Measurements from ENCODE around the gene SLC13A4.

The SLC13A4 gene

GRCh38 chr7:135662373-135663114, 65.4 kb downstream of the SLC13A4 start, which contains the start of gene STMP1:
STMP1 (plus strand) TSS chr7:135662514.
- peak within 1 kb of the TSS; percentile 91 for H3K27ac ChIP-seq
- DNase-seq = peak; percentile 97
- no peaks in the 10 kb centered on the region for H3K9me3 ChIP-seq (ENCODE audit: severe bottlenecking)
- H3K4me3 ChIP-seq (ENCODE audit: low read depth, low read length) = peak within 1 kb of the TSS; percentile 97
- no peaks in the 10 kb centered on the region for H3K36me3 ChIP-seq
- TF ChIP-seq, protein P1, sequence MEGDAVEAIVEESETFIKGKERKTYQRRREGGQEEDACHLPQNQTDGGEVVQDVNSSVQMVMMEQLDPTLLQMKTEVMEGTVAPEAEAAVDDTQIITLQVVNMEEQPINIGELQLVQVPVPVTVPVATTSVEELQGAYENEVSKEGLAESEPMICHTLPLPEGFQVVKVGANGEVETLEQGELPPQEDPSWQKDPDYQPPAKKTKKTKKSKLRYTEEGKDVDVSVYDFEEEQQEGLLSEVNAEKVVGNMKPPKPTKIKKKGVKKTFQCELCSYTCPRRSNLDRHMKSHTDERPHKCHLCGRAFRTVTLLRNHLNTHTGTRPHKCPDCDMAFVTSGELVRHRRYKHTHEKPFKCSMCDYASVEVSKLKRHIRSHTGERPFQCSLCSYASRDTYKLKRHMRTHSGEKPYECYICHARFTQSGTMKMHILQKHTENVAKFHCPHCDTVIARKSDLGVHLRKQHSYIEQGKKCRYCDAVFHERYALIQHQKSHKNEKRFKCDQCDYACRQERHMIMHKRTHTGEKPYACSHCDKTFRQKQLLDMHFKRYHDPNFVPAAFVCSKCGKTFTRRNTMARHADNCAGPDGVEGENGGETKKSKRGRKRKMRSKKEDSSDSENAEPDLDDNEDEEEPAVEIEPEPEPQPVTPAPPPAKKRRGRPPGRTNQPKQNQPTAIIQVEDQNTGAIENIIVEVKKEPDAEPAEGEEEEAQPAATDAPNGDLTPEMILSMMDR (IDR thresholded peaks at IDR 0.05; ENCODE audit: low read depth, low read length) = peak; percentile 69
- no peaks in the 10 kb centered on the region for H3K27me3 ChIP-seq (ENCODE audit: insufficient read depth, low read depth, severe bottlenecking)

DNA sequence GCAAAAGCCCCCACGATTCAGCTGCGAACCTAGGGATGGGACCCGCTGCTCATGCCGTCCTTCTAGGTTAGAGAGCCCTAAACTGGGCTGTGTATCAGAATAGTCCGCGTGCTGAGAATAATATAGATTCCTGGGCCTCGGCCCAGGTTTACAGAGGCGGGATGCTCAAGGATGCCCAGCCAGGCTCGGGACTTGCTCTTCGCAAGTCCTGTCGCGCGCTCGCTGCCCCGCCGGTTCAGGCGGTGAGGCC, 65.9 kb downstream of the SLC13A4 start:
- TF ChIP-seq, protein P1 (IDR thresholded peaks at IDR 0.05; ENCODE audit: low read depth, low read length) = no peak
- no peak for DNase-seq
- H3K36me3 ChIP-seq = no peaks in the 10 kb centered on the region
- H3K27ac ChIP-seq = peak overlapping the region; percentile 91
- peak overlapping the region; percentile 97 for H3K4me3 ChIP-seq (ENCODE audit: low read depth, low read length)
- no peaks in the 10 kb centered on the region for H3K27me3 ChIP-seq (ENCODE audit: insufficient read depth, low read depth, severe bottlenecking)
- H3K9me3 ChIP-seq (ENCODE audit: severe bottlenecking) = no peaks in the 10 kb centered on the region

DNA sequence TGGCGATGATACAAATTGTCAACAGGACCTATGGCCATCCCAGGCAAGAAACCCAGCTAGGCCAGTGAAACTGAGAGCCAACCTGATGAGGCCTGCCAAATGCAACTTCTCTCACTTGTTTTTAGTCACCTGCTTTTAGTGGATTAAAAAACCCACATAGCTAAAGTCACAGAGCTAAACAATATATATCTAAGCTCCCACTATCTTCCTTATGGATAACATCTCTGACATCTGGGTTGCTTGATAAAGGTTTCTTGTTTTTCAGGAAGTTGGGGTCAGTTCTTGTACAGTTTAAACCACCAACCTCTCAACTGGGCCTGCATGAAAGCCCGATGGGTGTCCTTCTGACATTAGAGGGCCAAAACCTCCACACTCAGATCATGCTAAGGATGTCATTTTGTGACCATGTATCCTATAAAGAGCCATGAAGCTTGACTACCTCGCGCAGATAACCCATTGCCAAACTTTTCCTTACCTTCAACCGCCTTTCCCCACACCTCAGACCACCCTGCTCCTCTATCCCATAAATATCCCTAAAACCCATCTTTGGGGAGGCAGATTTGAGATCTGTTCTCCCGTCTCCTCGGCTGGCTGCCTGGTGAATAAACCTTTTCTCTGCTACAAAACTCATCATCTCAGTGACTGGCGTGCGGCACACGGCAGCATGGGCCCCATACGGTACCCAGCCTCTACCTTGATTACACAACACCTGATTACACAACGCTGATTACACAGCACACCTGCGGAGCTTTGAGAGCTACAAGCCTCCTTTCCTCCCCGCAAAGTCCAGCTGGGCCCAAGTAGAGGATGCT, 66.5 kb downstream of the SLC13A4 start:
- no peaks in the 10 kb centered on the region for H3K27me3 ChIP-seq (ENCODE audit: insufficient read depth, low read depth, severe bottlenecking)
- H3K4me3 ChIP-seq (ENCODE audit: low read depth, low read length) = peak overlapping the region; percentile 97
- H3K27ac ChIP-seq = no peak overlapping the region
- DNase-seq = no peak
- H3K36me3 ChIP-seq = no peaks in the 10 kb centered on the region
- TF ChIP-seq, protein P1 (IDR thresholded peaks at IDR 0.05; ENCODE audit: low read depth, low read length) = no peak
- H3K9me3 ChIP-seq (ENCODE audit: severe bottlenecking) = no peaks in the 10 kb centered on the region

DNA sequence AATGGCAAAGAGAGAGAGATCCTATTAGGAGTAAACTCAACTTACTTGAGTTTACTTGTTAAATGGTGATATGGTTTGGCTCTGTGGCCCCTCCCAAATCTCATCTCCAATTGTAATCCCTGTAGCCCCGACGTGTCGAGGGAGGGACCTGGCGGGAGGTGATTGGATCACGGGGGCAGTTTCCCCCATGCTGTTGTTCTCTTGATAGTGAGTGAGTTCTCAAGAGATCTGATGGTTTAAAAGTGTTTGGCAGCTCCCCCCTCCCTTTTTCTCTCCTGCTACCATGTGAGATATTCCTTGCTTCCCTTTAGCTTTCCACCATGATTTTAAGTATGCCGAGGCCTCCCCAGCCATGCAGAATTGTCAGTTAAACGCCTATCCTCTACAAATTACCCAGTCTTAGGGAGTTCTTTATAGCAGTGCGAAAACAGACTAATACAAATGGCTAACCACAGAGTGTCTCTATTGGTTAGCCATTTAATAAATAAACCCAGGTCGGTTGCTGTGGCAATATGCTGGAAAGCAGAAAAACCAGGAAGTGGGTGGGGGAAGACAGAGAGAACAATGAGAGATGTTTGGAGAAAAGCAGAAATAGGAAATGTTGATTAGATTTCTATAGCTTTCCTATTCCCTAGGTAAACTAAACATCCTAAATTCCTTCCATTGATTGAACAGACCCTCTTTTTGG, 68.7 kb downstream of the SLC13A4 start:
- H3K36me3 ChIP-seq = no peaks in the 10 kb centered on the region
- H3K27ac ChIP-seq = no peak overlapping the region
- H3K4me3 ChIP-seq (ENCODE audit: low read depth, low read length) = no peak overlapping the region
- H3K9me3 ChIP-seq (ENCODE audit: severe bottlenecking) = no peaks in the 10 kb centered on the region
- TF ChIP-seq, protein P1 (IDR thresholded peaks at IDR 0.05; ENCODE audit: low read depth, low read length) = no peak
- H3K27me3 ChIP-seq (ENCODE audit: insufficient read depth, low read depth, severe bottlenecking) = no peaks in the 10 kb centered on the region
- no peak for DNase-seq

DNA sequence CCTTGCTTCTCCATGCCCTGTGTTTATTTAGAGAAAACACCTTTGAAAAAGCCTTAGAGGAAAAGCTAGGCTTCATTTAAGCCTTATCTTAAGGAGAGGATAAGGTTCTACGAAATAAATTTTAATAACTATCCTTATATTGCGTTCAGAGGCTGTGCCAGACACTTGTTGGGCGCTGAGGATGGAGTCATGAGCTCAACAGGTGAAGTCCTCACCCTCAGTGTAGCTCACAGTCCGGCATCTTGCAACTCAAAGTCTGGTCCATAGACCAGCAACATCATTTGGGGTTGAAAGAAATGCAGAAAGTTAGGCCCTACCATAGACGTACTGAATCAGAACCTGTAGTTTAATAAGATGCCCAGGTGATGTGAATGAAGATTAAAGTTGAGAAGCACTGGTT, 69.4 kb downstream of the SLC13A4 start:
- H3K36me3 ChIP-seq = no peaks in the 10 kb centered on the region
- no peaks in the 10 kb centered on the region for H3K27me3 ChIP-seq (ENCODE audit: insufficient read depth, low read depth, severe bottlenecking)
- DNase-seq = no peak
- no peak overlapping the region for H3K4me3 ChIP-seq (ENCODE audit: low read depth, low read length)
- TF ChIP-seq, protein P1 (IDR thresholded peaks at IDR 0.05; ENCODE audit: low read depth, low read length) = no peak
- no peaks in the 10 kb centered on the region for H3K9me3 ChIP-seq (ENCODE audit: severe bottlenecking)
- no peak overlapping the region for H3K27ac ChIP-seq
